GM23248 (cell line): Measurements from ENCODE around the gene ZDHHC24. TPM values are rescaled to one million over a fixed set of nuclear protein-coding genes. Genes with fewer than 3 reads are reported as not detected.
A peak's percentile ranks its signal among the peaks of the same experiment; 100 is the strongest.

ENCODE experiments used
- DNase-seq: peaks from one replicate; pipeline ENCODE4 v3.0.0-alpha.2; 2015
- H2AFZ ChIP-seq: fragments of 200-600 bp; sonication (generic); 2 replicates; pipeline ENCODE4 v1.6.1; 2016; ENCODE audit warnings: antibody characterized with exemption
- H3F3A ChIP-seq: fragments of 200-600 bp; sonication (generic); 2 replicates; pipeline ENCODE4 v1.6.1; 2016; ENCODE audit warnings: mild to moderate bottlenecking, antibody characterized with exemption, mixed run types; ENCODE audit not compliant: insufficient read depth
- H3K27ac ChIP-seq: fragments of 200-600 bp; sonication (generic); 2 replicates; pipeline ENCODE4 v1.5.1; 2016; ENCODE audit warnings: mild to moderate bottlenecking
- H3K27me3 ChIP-seq: fragments of 200-600 bp; sonication (generic); replicated peaks from 2 replicates; pipeline ENCODE4 v1.6.1; 2016; ENCODE audit warnings: mild to moderate bottlenecking; ENCODE audit not compliant: insufficient read depth
- H3K36me3 ChIP-seq: fragments of 200-600 bp; sonication (generic); 2 replicates; pipeline ENCODE4 v1.6.1; 2016; ENCODE audit warnings: low read depth, mild to moderate bottlenecking
- H3K4me1 ChIP-seq: fragments of 200-600 bp; sonication (generic); 2 replicates; pipeline ENCODE4 v1.6.1; 2016; ENCODE audit warnings: mild to moderate bottlenecking; ENCODE audit not compliant: insufficient read depth
- H3K4me2 ChIP-seq: fragments of 200-600 bp; sonication (generic); one replicate; pipeline ENCODE4 v1.6.1; 2016; ENCODE audit warnings: mild to moderate bottlenecking; ENCODE audit not compliant: unreplicated experiment
- H3K4me3 ChIP-seq: fragments of 200-600 bp; sonication (generic); 2 replicates; pipeline ENCODE4 v1.5.1; 2016; ENCODE audit warnings: mild to moderate bottlenecking
- H3K79me2 ChIP-seq: fragments of 200-600 bp; sonication (generic); 2 replicates; pipeline ENCODE4 v1.6.1; 2016; ENCODE audit warnings: mild to moderate bottlenecking; ENCODE audit not compliant: insufficient read depth
- H3K9ac ChIP-seq: fragments of 200-600 bp; sonication (generic); 2 replicates; pipeline ENCODE4 v1.6.1; 2016; ENCODE audit warnings: mild to moderate bottlenecking
- H3K9me2 ChIP-seq: fragments of 200-600 bp; sonication (generic); 2 replicates; pipeline ENCODE4 v1.6.1; 2016; ENCODE audit warnings: mixed run types, mild to moderate bottlenecking, moderate library complexity; ENCODE audit not compliant: insufficient read depth
- H3K9me3 ChIP-seq: fragments of 200-600 bp; sonication (generic); one replicate; pipeline ENCODE4 v1.6.1; 2017; ENCODE audit warnings: low read depth
- H4K20me1 ChIP-seq: fragments of 200-600 bp; sonication (generic); 2 replicates; pipeline ENCODE4 v1.6.0; 2016; ENCODE audit not compliant: insufficient read depth
- EZH2 ChIP-seq: fragments of 200-600 bp; sonication (generic); IDR thresholded peaks from 2 replicates; pipeline ENCODE4 v1.6.1; 2018; ENCODE audit warnings: antibody characterized with exemption, mild to moderate bottlenecking; ENCODE audit not compliant: insufficient read depth, poor library complexity, severe bottlenecking
- EZH2phosphoT487 ChIP-seq: fragments of 200-600 bp; sonication (generic); IDR thresholded peaks from 2 replicates; pipeline ENCODE4 v1.6.1; 2018; ENCODE audit warnings: antibody characterized with exemption, moderate library complexity, mild to moderate bottlenecking, low read depth; ENCODE audit not compliant: insufficient read depth
- WGBS, 2 experiments: methylation state at CpG; one replicate each; pipeline ENCODE4 v1.1.6; 2015 to 2017; ENCODE audit warnings: low lambda C conversion rate in 2 of 2, low coverage in 1 of 2; ENCODE audit errors: missing lambda C conversion rate in 2 of 2; 5-methylcytosine and 5-hydroxymethylcytosine counted together
- in situ Hi-C: fragments of 300-500 bp; cut with MboI; formaldehyde crosslinking; loops from 2 replicates; pipeline ENCODE4 v1.15.0; 2020
- polyA plus RNA-seq: library from polyadenylated mRNA; unstranded; fragments of >200 nt; fragmentation: Nextera tagmentation; extraction: Ambion mirVana; gene quantifications from 2 replicates; pipeline ENCODE4 v1.2.1, GENCODE V29; 2016
- total RNA-seq: library from RNA; depleted of rRNA; stranded (reverse); fragments of >200 nt; shearing (Covaris generic); gene quantifications from 2 replicates; pipeline ENCODE4 v1.2.3, GENCODE V29; 2014

Gene ZDHHC24
- total and polyA plus RNA-seq, 2 experiments from 2014 or later = 20.8 to 23.5 TPM

DNA sequence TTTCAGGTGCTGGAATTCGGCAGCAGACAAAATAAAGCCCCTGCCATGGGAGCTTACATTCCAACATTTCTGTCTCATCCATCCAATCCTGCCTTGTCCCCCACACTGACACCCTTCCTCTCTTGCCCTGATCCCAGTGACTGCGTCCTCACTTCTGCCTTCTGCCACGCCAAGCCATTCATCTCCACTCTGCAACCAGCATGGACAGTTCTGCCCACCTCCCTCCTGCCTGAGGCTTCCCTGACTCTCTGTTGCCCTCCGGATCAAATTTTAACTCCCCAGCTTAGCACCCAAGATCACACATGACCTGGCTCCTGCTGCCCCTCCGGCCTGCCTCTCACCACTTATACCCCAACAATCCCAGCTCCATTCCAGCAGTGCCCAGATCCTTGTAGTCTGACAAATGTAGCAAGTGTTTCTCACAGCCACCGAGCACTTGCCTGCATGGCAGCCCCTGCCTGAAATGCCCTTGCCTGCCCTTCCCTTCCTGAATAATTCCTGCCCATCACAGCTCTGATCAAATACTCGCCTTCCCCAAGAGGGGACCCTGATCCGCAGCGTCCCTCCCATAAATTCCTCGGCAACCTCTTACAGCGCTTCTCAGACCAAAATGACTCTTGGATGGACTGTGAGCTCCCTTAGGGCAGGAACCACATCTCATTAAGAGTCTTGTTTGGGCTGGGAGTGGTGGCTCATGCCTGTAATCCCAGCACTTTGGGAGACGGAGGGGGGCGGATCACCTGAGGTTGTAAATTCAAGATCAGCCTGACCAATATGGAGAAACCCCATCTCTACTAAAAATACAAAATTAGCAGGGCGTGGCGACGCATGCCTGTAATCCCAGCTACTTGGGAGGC is 3.2 kb upstream of the ZDHHC24 start:
- 50% methylated on average over 16 of the region's 16 CpGs for WGBS, 2 experiments

DNA sequence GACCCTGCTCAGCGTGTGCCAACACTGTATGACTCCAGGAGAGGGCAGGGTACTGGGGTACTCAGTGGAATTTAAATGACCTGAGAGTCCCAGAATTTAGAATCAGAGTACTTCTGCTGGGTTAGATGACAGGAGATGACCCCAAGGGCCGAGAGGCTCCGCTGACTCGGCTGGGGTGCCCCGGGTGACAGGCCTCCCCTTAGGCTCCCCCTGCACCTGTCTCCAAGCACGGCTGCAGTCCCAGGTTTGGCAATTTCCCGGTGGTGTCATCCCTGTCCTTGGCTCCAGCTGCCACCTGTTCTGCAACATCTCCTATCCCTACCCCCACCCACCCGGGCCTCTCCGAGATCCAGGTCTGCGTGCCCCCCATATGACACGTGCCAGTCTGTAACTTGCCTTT is 2.2 kb upstream of the ZDHHC24 start:
- Histone ChIP-seq H4K20me1 (no peaks in the 10 kb centered on the region), H3K9me3 (no peaks in the 10 kb centered on the region), H2AFZ (no peak overlapping the region), H3K4me1 (peaks cover 7% of the 10 kb centered on the region; the same call in 1 of the 2 replicates), H3F3A (no peaks in the 10 kb centered on the region), H3K27me3 (no peaks in the 10 kb centered on the region), H3K4me2 (no peak overlapping the region), H3K9ac (no peak overlapping the region), H3K9me2 (no peaks in the 10 kb centered on the region), H3K27ac (no peak overlapping the region), H3K79me2 (peaks cover 7% of the 10 kb centered on the region; the same call in 1 of the 2 replicates), H3K4me3 (no peak overlapping the region), H3K36me3 (no peaks in the 10 kb centered on the region)
- 21 to 49% methylated on average over 6 to 11 of the region's 11 CpGs for WGBS, 2 experiments
- in situ Hi-C loops = no loop called here
- DNase-seq = no peak
- TF ChIP-seq EZH2 (no peak), EZH2phosphoT487 (no peak)

More for the DNA sequence above, 3.2 kb upstream of the ZDHHC24 start:
- Histone ChIP-seq H3K4me3 (no peak overlapping the region), H3K4me2 (no peak overlapping the region), H3K27me3 (no peaks in the 10 kb centered on the region), H3K27ac (no peak overlapping the region), H3K79me2 (peaks cover 7% of the 10 kb centered on the region; the same call in 1 of the 2 replicates), H3K9me2 (no peaks in the 10 kb centered on the region), H3K36me3 (no peaks in the 10 kb centered on the region), H3F3A (no peaks in the 10 kb centered on the region), H3K9me3 (no peaks in the 10 kb centered on the region), H3K9ac (no peak overlapping the region), H2AFZ (no peak overlapping the region), H3K4me1 (peaks cover 7% of the 10 kb centered on the region; the same call in 1 of the 2 replicates), H4K20me1 (no peaks in the 10 kb centered on the region)
- no peak for TF ChIP-seq EZH2phosphoT487
- no peak for TF ChIP-seq EZH2
- DNase-seq = no peak
- in situ Hi-C loops = no loop called here

DNA sequence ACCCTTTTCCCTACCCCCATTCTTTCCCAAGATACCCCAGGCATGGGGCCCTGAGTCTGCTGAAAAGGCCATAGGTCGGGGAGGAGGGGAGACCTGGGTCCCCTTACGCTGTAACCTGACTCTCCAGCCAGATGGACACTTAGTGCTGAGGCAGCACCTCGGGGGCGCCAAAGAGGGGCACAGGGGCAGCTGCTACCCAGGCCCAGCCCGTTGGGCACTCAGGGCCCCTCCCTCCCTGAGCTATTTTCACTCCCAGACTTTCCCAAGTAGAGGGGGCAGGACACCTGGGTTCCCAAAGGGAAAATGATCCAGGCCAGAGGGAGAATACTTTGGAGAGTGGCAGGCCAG is 1.8 kb upstream of the ZDHHC24 start:
- no peak for TF ChIP-seq EZH2
- no peak for TF ChIP-seq EZH2phosphoT487
- in situ Hi-C loops = no loop called here
- no peak overlapping the region for H3K9ac ChIP-seq
- no peak for DNase-seq
- H3K27me3 ChIP-seq = no peaks in the 10 kb centered on the region
- H3K4me3 ChIP-seq = no peak overlapping the region
- no peaks in the 10 kb centered on the region for H3K9me3 ChIP-seq
- no peaks in the 10 kb centered on the region for H3K36me3 ChIP-seq
- H3K79me2 ChIP-seq = peaks cover 7% of the 10 kb centered on the region; the same call in 1 of the 2 replicates
- no peak overlapping the region for H2AFZ ChIP-seq
- H3F3A ChIP-seq = no peaks in the 10 kb centered on the region
- H4K20me1 ChIP-seq = no peaks in the 10 kb centered on the region
- H3K9me2 ChIP-seq = no peaks in the 10 kb centered on the region
- H3K4me1 ChIP-seq = peaks cover 9% of the 10 kb centered on the region; the same call in 1 of the 2 replicates
- H3K27ac ChIP-seq = no peak overlapping the region
- 41 to 48% methylated on average over 5 of the region's 5 CpGs for WGBS, 2 experiments
- H3K4me2 ChIP-seq = no peak overlapping the region

DNA sequence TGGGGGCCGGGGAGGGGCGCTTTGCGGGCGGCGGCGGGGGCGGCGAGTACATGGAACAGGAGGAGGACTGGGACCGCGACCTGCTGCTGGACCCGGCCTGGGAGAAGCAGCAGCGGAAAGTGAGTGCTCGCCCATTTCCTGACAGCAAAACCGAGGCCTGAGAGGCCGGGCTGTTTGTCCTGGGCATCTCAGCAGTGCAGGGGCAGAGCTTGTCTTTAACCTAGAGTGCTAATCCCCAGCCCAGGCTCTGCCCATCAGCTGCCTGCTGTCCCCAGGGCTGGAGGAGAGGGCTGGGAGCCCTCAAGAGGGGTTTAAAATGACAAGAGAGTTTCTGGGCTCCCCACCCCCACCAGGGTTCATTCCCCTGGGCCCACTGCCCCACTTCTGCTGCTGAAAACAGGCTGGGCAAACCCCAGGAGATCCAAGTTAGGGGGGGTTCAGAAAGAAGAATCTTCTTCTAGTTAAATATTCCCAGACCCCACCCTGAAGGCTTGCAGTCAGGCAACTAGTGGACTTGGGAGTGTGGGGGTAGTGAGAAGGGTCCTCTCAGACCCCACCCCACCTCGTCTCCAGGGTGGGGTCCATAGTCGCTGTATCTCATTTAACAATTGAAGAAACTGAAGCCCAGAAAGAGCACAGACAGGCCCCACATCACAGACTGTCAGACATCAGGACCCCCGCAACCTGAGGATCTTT is 1.3 kb upstream of the ZDHHC24 start:
- Histone ChIP-seq H2AFZ (peak overlapping the region; percentile 78), H3K4me3 (peak overlapping the region; percentile 91), H3F3A (no peaks in the 10 kb centered on the region), H3K79me2 (peaks cover 7% of the 10 kb centered on the region; the same call in 1 of the 2 replicates), H3K27ac (no peak overlapping the region), H3K9me3 (no peaks in the 10 kb centered on the region), H4K20me1 (no peaks in the 10 kb centered on the region), H3K36me3 (no peaks in the 10 kb centered on the region), H3K9me2 (no peaks in the 10 kb centered on the region), H3K9ac (peak overlapping the region; percentile 93; the same call in 1 of the 2 replicates), H3K4me1 (peaks cover 15% of the 10 kb centered on the region; the same call in 1 of the 2 replicates), H3K27me3 (no peaks in the 10 kb centered on the region), H3K4me2 (peak overlapping the region; percentile 66)
- in situ Hi-C loops = no loop called here
- WGBS, 2 experiments = 20 to 24% methylated on average over 16 to 18 of the region's 18 CpGs
- DNase-seq = no peak
- TF ChIP-seq EZH2 (no peak), EZH2phosphoT487 (no peak)
